H9 (cell line): Measurements from ENCODE around the gene NUDT22. TPM values are rescaled to one million over a fixed set of nuclear protein-coding genes. Genes with fewer than 3 reads are reported as not detected.

ENCODE experiments used
- DNase-seq: peaks from one replicate; pipeline ENCODE4 v3.0.0-alpha.2; 2017
- H2AFZ ChIP-seq: one replicate; pipeline ENCODE4 v1.6.1; 2013; ENCODE audit warnings: mild to moderate bottlenecking, low read length, control low read depth, moderate library complexity
- H2AK5ac ChIP-seq: 2 replicates; pipeline ENCODE4 v1.6.1; 2013; ENCODE audit warnings: low read length, control low read depth, mixed read lengths; ENCODE audit not compliant: insufficient read length
- H2BK120ac ChIP-seq: one replicate; pipeline ENCODE4 v1.6.1; 2013; ENCODE audit warnings: low read depth, mild to moderate bottlenecking, low read length, control low read depth, inconsistent platforms; ENCODE audit not compliant: poor library complexity, severe bottlenecking
- H2BK12ac ChIP-seq: 2 replicates; pipeline ENCODE4 v1.6.1; 2013; ENCODE audit warnings: low read length, control low read depth, mixed read lengths, low read depth; ENCODE audit not compliant: insufficient read length
- H2BK15ac ChIP-seq: 2 replicates; pipeline ENCODE4 v1.6.1; 2013; ENCODE audit warnings: low read depth, low read length, control low read depth
- H2BK20ac ChIP-seq: one replicate; pipeline ENCODE4 v1.6.1; 2013; ENCODE audit warnings: low read depth, mild to moderate bottlenecking, low read length, control low read depth, inconsistent platforms; ENCODE audit not compliant: poor library complexity, severe bottlenecking
- H2BK5ac ChIP-seq: 2 replicates; pipeline ENCODE4 v1.6.1; 2013; ENCODE audit warnings: low read length, control low read depth, mixed read lengths; ENCODE audit not compliant: insufficient read length
- H3K14ac ChIP-seq: 2 replicates; pipeline ENCODE4 v1.6.1; 2013; ENCODE audit warnings: low read length, control low read depth; ENCODE audit not compliant: insufficient read depth
- H3K18ac ChIP-seq: 2 replicates; pipeline ENCODE4 v1.6.1; 2013; ENCODE audit warnings: low read depth, mild to moderate bottlenecking, mixed read lengths, low read length, control low read depth; ENCODE audit not compliant: insufficient read length
- H3K23ac ChIP-seq: 2 replicates; pipeline ENCODE4 v1.6.1; 2013; ENCODE audit warnings: low read length, control low read depth, mixed read lengths, low read depth; ENCODE audit not compliant: insufficient read length
- H3K23me2 ChIP-seq: 2 replicates; pipeline ENCODE4 v1.6.1; 2013; ENCODE audit warnings: low read depth, mild to moderate bottlenecking, mixed read lengths, low read length, control low read depth; ENCODE audit not compliant: insufficient read length, poor library complexity, severe bottlenecking
- H3K27ac ChIP-seq: 2 replicates; pipeline ENCODE4 v1.5.1; 2013; ENCODE audit warnings: low read length, control low read depth, mixed read lengths, low read depth; ENCODE audit not compliant: insufficient read length
- H3K27me3 ChIP-seq: 2 replicates; pipeline ENCODE4 v1.6.1; 2013; ENCODE audit warnings: low read length, control low read depth, inconsistent platforms; ENCODE audit not compliant: insufficient read depth
- H3K4ac ChIP-seq: 2 replicates; pipeline ENCODE4 v1.6.1; 2013; ENCODE audit warnings: low read depth, mild to moderate bottlenecking, control low read depth, inconsistent platforms, low read length, moderate library complexity
- H3K4me1 ChIP-seq: 2 replicates; pipeline ENCODE4 v1.6.1; 2013; ENCODE audit warnings: low read length, control low read depth, inconsistent platforms; ENCODE audit not compliant: insufficient read depth
- H3K4me2 ChIP-seq: 2 replicates; pipeline ENCODE4 v1.6.1; 2013; ENCODE audit warnings: low read length, control low read depth, mixed read lengths; ENCODE audit not compliant: insufficient read length, insufficient read depth
- H3K56ac ChIP-seq: 2 replicates; pipeline ENCODE4 v1.6.1; 2013; ENCODE audit warnings: low read depth, mild to moderate bottlenecking, mixed read lengths, low read length, control low read depth; ENCODE audit not compliant: insufficient read length
- H3K79me1 ChIP-seq: 2 replicates; pipeline ENCODE4 v1.6.1; 2013; ENCODE audit warnings: low read depth, mild to moderate bottlenecking, moderate library complexity, low read length, control low read depth, inconsistent platforms; ENCODE audit not compliant: insufficient read depth, poor library complexity, severe bottlenecking
- H3K79me2 ChIP-seq: 2 replicates; pipeline ENCODE4 v1.6.1; 2013; ENCODE audit warnings: low read length, control low read depth, inconsistent platforms; ENCODE audit not compliant: insufficient read depth
- H3K9ac ChIP-seq: 2 replicates; pipeline ENCODE4 v1.6.1; 2013; ENCODE audit warnings: low read length, control low read depth, mixed read lengths; ENCODE audit not compliant: insufficient read length; ENCODE audit errors: extremely low read depth
- H3K9me3 ChIP-seq: one replicate; pipeline ENCODE4 v1.6.1; 2013; ENCODE audit warnings: low read depth, low read length, inconsistent platforms; ENCODE audit not compliant: control insufficient read depth
- H3T11ph ChIP-seq: one replicate; pipeline ENCODE4 v1.6.1; 2013; ENCODE audit warnings: mild to moderate bottlenecking, low read length, control low read depth, inconsistent platforms
- H4K20me1 ChIP-seq: one replicate; pipeline ENCODE4 v1.6.1; 2013; ENCODE audit not compliant: control insufficient read depth, insufficient read length, insufficient read depth
- H4K5ac ChIP-seq: 2 replicates; pipeline ENCODE4 v1.6.1; 2013; ENCODE audit warnings: low read depth, mild to moderate bottlenecking, mixed read lengths, low read length, control low read depth; ENCODE audit not compliant: insufficient read length
- H4K8ac ChIP-seq: replicated peaks from 2 replicates; pipeline ENCODE4 v1.6.1; 2013; ENCODE audit warnings: low read length, control low read depth, mixed read lengths, low read depth; ENCODE audit not compliant: insufficient read length
- H4K91ac ChIP-seq: 2 replicates; pipeline ENCODE4 v1.6.1; 2013; ENCODE audit warnings: low read depth, mild to moderate bottlenecking, moderate library complexity, mixed read lengths, low read length, control low read depth; ENCODE audit not compliant: insufficient read length
- H3K27ac Mint-ChIP-seq, 3 experiments: 2 replicates in 2 of 3; 3 replicates in 1 of 3; pipeline ENCODE4 v1.8.0; 2020 to 2021; ENCODE audit warnings: mixed read lengths in 3 of 3, mild to moderate bottlenecking in 1 of 3, moderate library complexity in 1 of 3
- H3K27me3 Mint-ChIP-seq: 2 replicates; pipeline ENCODE4 v1.8.0; 2021; ENCODE audit warnings: low read depth, mild to moderate bottlenecking, moderate library complexity, mixed read lengths
- H3K36me3 Mint-ChIP-seq, 3 experiments: 2 replicates in 2 of 3; 3 replicates in 1 of 3; pipeline ENCODE4 v1.8.0; 2020 to 2021; ENCODE audit warnings: low read depth in 3 of 3, mixed read lengths in 3 of 3; ENCODE audit not compliant: insufficient read depth in 1 of 3
- H3K4me1 Mint-ChIP-seq, 2 experiments: 2 replicates each; pipeline ENCODE4 v1.8.0; 2020; ENCODE audit warnings: mixed read lengths in 2 of 2
- H3K4me3 Mint-ChIP-seq, 2 experiments: 2 replicates in 1 of 2; 3 replicates in 1 of 2; pipeline ENCODE4 v1.8.0; 2020 to 2021; ENCODE audit warnings: mild to moderate bottlenecking in 2 of 2, mixed read lengths in 2 of 2, moderate library complexity in 1 of 2
- H3K9me3 Mint-ChIP-seq, 2 experiments: 2 replicates in 1 of 2; 3 replicates in 1 of 2; pipeline ENCODE4 v1.8.0; 2020; ENCODE audit warnings: mild to moderate bottlenecking in 2 of 2, mixed read lengths in 2 of 2, moderate library complexity in 1 of 2
- CTCF ChIP-seq: fragments of 200-600 bp; sonication (generic); conservative IDR thresholded peaks from 3 replicates; pipeline ENCODE4 v1.8.0; 2021; ENCODE audit warnings: antibody characterized with exemption, mild to moderate bottlenecking
- WGBS: extraction: QIAGEN DNeasy Blood & Tissue Kit; methylation state at CpG from one replicate; pipeline ENCODE4 v1.1.7; 2013; ENCODE audit warnings: missing lambda C conversion rate, low lambda C conversion rate, mixed read lengths; ENCODE audit not compliant: insufficient read length; ENCODE audit errors: extremely low coverage; 5-methylcytosine and 5-hydroxymethylcytosine counted together
- total RNA-seq: library from RNA; stranded (reverse); gene quantifications from 2 replicates; pipeline ENCODE4 v1.2.1, GENCODE V29; 2021

NUDT22 gene
- total RNA-seq, 1 experiment from 2014 or later: 39.6 TPM

- no peak overlapping the region for H3K4me2 ChIP-seq
- H3K9ac ChIP-seq: no peak overlapping the region
- no peak overlapping the region for H3K27ac Mint-ChIP-seq
- H3K4me3 Mint-ChIP-seq: no peak overlapping the region
- H3K4me1 Mint-ChIP-seq: peaks cover 11 to 21% of the 10 kb centered on the region in 2 experiments
- H3K36me3 Mint-ChIP-seq: peaks cover 27 to 69% (median 48%) of the 10 kb centered on the region in 3 experiments
- no peaks in the 10 kb centered on the region for H4K20me1 ChIP-seq
- no peak overlapping the region for H2AFZ ChIP-seq
- no peak overlapping the region for H3K23ac ChIP-seq
- H3K79me2 ChIP-seq: no peaks in the 10 kb centered on the region
- no peaks in the 10 kb centered on the region for H3K4me1 ChIP-seq
- no peak overlapping the region for H2BK5ac ChIP-seq
- H3K18ac ChIP-seq: no peak overlapping the region
- H3K27me3 ChIP-seq: no peaks in the 10 kb centered on the region
- no peak for TF ChIP-seq CTCF
- no peak overlapping the region for H2BK12ac ChIP-seq
- no peaks in the 10 kb centered on the region for H3K79me1 ChIP-seq
- H2AK5ac ChIP-seq: no peak overlapping the region
- H4K91ac ChIP-seq: no peak overlapping the region
- H3K9me3 Mint-ChIP-seq: no peaks in the 10 kb centered on the region
- H3K27me3 Mint-ChIP-seq: no peaks in the 10 kb centered on the region
- no peak overlapping the region for H3K56ac ChIP-seq
- H4K8ac ChIP-seq: no peak overlapping the region
- no peak overlapping the region for H3K4ac ChIP-seq
- no peak overlapping the region for H2BK120ac ChIP-seq
- H3K23me2 ChIP-seq: peaks cover 8% of the 10 kb centered on the region
- H3K27ac ChIP-seq: no peak overlapping the region
- H3K14ac ChIP-seq: no peak overlapping the region
- no peak overlapping the region for H2BK20ac ChIP-seq
- no peaks in the 10 kb centered on the region for H3K9me3 ChIP-seq
- no peak for DNase-seq
- no peak overlapping the region for H2BK15ac ChIP-seq
- no peak overlapping the region for H4K5ac ChIP-seq
- WGBS: no CpG with 5 or more reads among the region's 35 CpGs
- no peak overlapping the region for H3T11ph ChIP-seq
These were observed 39.4 kb downstream of the NUDT22 start for GRCh38 chr11:64265176-64266160.
